Embryonic facial prominence (tissue), 1 donor: ENCODE results near the gene ZCCHC4.
A peak's percentile ranks its signal among the peaks of the same experiment; 100 is the strongest.
"Not testable (repeated sequence)": the region's sequence is repeated elsewhere in the genome, so short reads cannot be mapped to it uniquely, and the experiment has no call there.

Experiments used
- DNase-seq: peaks from one replicate; pipeline ENCODE4 v3.0.0-alpha.2; 2016; ENCODE audit errors: extremely low spot score

ZCCHC4 gene

GRCh38 chr4:25321703-25322102, 9.1 kb downstream of the ZCCHC4 start:
- DNase-seq = no peak

GRCh38 chr4:25328463-25328862, 15.9 kb downstream of the ZCCHC4 start:
- not testable (repeated sequence) for DNase-seq

DNA sequence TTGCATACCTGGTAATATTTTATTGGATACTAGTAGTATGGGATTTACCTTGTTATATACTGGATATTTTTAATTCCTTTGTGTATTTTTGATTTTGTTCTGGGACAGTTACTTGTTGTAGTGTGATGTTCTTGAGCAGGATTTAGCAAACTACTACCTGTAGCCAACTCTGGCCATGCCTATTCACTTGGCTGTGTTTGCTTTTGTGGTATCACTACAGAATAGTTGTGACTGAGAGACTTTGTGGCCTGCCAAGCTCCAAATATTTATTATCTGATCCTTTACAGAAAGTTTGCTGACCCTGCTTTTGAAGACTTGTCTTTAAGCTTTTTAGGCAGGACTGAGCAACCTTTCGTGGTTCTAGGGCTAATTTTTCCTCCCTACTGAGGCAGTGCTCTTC, 17.8 kb downstream of the ZCCHC4 start:
- no peak for DNase-seq

GRCh38 chr4:25330905-25331808, 18.6 kb downstream of the ZCCHC4 start:
- DNase-seq = no peak

DNA sequence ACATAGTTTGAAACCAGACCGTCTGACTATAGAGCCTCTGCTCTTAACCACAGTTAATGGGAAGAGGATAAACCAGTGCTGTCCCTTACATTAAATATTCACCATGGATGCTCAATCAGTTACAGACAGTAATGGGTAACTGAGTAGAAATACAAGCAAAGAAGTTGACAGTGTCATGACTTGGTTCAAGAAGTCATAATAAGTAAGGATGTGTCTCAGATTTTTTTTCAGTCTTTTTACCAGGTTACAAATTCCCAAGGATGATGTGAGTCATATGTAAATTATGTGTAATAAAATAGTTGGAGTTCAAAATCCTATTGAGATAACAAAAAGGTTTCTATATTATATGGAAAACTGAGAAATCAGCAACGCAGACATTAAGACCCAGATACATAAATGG, 31.1 kb downstream of the ZCCHC4 start:
- no peak for DNase-seq

DNA sequence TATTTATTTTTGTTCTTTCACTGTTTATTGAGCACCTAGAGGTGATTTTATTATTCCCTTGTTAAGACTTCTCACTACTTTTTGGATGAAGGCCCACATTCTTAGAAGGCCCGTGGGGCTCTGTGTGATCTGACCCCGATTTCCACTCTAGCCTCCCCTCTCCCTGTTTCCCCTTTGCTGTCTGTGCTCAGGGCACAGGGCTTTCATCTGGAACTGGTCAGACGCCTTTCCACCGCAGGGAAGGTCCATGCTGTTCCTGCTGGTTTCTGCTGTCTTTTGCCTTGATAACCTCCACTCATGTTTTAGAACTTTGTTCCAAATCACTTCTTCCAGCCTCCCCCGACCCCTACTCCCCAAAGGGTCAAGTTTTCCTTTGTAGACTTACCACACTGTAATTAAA, 33.2 kb downstream of the ZCCHC4 start:
- DNase-seq = no peak

DNA sequence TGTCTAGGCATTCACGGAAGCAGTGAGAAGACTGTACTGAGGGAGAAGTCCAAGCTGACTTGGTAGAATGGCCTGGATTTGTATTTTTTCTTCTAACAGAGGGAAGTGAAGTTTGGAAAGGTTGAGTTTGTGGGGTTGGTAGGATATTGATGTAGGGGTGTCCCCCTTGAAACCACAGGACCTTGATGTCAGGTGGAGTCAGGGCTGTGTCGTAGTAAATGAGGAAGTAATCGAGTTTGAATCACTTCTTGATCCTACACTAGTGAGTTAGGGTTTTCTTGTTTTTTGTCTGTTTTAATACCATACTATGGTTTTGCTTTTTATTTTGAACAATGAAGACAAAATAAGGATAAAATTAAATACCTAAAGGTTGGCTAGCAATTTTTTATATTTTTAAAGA, 34.3 kb downstream of the ZCCHC4 start:
- DNase-seq = no peak

GRCh38 chr4:25347473-25347872, 34.9 kb downstream of the ZCCHC4 start:
- DNase-seq = no peak

DNA sequence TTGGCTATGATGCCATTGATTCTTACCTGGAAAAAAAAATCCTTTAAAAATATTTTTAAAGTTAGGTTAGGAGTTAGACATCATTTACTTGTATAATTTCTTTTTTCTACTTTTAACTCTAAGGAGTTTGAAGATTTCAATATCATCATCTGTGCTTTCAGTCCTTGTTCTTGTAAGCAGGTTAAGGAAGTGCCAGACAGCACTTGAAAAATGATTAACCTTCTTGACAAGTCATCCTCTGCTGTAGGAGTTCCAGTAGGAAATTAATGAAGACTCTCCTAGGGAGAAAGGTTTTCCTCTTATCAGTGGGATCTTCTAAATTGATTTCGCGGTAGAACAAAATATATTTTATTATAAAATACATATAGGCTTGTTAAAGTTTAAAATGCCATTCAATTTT, 35.4 kb downstream of the ZCCHC4 start:
- no peak for DNase-seq

DNA sequence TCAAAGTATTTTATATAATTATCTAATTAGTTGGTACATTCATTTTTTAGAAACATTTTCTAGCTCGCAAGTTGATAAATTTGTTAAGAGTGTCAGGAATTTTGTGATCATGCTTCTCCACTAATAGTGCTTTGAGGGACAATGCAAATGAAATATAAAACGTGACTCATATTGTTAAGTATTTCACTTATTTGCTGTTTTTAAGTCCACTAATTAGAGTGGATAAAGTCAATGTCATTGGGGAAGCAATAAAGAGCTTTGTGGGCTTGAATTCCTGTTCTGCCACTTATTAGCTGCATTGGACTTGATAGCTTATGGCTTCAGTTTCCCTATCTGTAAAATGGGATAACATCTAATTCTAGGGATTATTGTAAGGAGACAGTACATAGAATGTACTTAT, 38.0 kb downstream of the ZCCHC4 start:
- no peak for DNase-seq

GRCh38 chr4:25351777-25352416, 39.3 kb downstream of the ZCCHC4 start:
- no peak for DNase-seq

DNA sequence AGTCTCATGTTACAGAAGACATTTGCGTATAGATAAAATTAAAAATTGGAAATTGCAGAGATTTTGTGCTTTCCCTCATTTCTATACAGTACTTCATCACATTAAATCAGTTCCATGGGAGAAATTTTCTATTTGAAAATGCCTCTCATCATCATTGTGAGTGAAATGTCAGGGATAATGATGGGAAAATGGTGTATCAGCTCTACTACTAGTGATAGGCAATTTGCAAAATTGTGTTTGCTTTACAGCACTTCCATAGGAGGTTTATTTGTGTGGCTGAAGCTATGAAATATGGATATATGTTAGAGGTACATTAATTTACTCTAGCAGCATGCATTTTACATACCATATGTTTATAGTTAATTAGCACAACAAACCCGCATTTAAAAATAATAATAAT, 43.5 kb downstream of the ZCCHC4 start:
- no peak for DNase-seq

DNA sequence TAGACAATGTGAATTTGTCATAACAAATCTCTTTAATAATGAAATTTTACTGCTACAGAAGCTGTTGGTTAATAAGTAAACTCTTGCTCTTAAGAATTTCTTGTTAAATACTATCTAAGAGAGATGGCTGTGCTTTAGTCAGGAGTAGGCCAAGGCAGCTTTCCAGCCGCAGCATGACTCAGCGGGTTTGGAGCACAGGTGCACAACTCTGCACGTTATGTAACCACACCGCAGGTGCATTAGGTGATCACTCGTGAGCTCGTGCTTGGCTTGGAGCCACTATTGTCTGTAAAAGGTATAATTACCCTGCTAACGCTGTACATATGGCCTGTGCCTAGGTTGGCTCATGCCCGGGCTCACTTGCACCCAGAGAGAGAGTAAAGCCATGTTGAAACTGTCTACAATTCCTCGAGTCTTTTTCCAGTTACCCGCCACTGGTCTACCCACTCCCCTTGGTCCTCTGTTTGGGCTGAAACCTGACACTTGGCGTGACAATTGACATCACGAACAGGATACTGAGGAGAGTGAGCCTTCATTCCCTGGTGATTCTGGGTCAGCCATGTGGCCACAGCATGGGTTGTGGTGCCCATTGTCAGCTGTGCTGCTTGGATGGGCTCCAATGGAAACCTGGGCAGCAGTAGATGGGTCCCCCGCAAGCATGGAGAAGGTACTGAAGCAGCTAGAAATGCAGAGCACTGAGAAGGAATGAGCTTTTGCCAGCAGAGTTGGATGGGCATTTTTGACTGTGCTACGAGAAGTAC, 46.1 kb downstream of the ZCCHC4 start:
- DNase-seq = no peak

DNA sequence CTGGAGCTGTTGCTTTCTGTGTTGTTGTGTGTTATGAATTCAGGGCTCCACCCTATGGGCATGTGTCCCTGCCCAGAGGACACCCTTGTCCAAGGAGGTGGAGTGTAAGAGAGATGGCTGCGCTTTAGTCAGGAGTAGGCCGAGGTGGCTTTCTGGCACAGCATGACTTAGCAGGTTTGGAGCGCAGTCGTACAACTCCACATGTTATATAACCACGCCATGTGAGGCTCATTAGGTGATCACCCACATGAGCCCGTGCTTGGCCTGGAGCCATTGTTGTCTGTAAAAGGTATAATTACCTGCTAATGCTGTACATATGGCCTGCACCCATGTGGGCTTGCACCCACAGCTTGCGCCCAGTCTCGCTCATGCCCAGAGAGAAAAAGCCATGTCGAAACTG, 48.7 kb downstream of the ZCCHC4 start:
- DNase-seq = no peak

DNA sequence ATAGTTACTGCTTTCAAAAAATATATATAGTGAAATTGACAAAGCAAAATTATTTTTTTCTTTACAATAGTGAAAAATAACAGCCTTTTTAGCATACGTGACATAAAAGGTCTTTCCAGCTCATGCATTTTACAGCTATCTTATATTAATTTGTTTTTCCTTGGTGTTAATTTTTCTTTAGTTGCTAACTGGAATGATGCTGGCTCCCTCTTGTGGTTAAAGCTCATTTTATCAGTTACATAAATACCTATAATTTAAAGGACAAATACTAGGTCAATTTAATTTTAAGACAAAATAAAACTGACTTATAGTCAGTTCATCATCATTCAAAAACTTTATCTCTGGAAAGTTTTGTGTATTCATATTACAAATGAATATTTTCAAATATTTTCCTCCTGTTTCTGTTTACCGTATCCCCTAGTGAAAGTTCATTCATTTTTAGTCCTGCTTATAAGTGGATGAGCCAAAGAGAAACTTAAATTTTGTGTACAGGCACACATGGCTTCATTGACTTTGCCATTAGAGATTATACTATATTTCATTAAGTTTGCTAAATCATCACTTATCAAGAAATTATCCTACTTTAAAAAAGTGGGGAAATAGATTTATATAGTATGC, 54.5 kb downstream of the ZCCHC4 start:
- DNase-seq = peak; percentile 34

GRCh38 chr4:25367877-25368276, 55.3 kb downstream of the ZCCHC4 start:
- DNase-seq = no peak

- no peak for DNase-seq
Observed at GRCh38 chr4:25368315-25368714, 55.7 kb downstream of the ZCCHC4 start.

DNA sequence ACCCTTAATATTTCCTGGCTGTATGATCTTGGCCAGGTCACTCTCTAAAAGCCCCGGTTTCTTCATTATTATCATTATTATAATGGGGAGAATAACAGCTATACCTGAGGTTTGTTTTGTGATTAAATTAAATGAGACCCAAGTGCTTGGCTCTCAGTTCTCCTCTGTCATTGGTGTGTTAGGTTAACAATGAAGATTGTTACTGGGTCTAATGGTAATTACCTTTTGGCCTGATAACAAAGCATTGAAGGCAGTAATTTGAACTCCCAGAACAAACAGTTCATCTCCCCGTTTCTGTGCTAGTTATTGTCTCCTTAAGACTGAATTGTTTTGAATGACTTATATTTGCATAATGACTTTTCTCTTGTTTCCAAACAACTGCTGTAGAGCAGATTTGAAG, 57.7 kb downstream of the ZCCHC4 start:
- DNase-seq = no peak

DNA sequence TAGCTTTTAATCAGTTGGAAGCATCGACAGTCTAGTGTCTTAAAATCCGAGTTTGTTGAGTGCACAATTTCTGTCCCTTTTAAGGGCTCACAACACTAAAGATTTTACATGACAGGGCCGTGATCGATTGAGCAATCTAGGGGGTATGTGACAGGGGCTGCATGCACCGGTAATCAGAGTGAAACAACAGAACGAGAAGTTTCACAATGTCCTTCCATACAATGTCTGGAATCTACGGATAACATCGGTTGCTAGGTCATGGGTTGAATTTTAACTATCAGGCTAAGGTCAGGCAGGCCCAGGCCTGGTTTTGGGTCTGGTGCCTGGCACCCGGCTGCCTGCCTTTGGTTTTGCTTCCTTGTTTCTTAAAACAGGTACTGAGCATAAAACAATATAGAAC, 60.0 kb downstream of the ZCCHC4 start:
- DNase-seq = not testable (repeated sequence)

DNA sequence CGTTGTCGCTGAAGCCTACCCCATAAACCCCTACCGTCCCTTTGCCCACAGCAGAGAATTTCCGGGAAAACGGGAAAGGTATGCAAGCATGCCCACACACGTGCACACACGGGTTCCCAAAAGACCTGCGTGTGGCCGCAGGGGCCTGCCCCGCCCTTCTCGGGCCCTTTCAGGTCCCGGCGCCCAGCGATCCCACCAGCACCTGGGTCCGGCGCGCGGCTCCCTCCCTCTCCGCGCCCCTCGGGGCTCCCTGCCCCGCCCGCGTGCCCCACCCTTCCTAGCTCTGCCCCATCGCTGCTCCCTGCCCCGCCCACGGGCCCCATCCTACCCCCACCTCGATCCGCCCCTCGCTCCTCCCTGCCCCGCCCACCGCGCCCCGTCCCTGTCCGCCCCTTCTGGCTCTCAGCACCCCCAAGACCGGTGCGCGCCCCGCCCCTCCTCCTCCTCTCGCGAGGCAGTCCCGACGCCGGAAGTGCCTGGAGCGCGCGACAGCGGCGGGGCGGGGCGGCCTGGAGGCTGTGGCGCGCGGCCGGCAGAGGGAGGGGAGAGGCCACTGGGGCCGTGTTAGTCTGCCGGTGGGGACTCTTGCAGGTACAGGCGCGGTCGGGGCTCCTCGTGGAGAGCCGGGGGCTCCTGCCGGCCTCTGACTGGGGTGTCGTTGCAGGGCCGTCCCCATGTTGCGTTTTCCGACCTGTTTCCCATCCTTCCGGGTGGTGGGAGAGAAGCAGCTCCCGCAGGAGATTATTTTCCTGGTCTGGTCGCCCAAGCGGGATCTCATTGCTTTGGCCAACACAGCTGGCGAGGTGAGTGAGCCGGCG, 64.4 kb downstream of the ZCCHC4 start, which contains the start of gene ANAPC4:
TSS of gene ANAPC4 (plus strand) at position 510 of the 818 bp plus-strand sequence. CDS start at position 675, 165 bp downstream.
- peak; percentile 82 for DNase-seq
